Stimulated activated CD8-positive, alpha-beta memory T cell treated with anti-CD3 and anti-CD28 coated beads, Interleukin-4, amount 100 ng/mL, for 4 hours (primary cell): ENCODE results near the gene C1QC.
"Not testable (repeated sequence)": the region's sequence is repeated elsewhere in the genome, so short reads cannot be mapped to it uniquely, and the experiment has no call there.

Experiments
- DNase-seq, 2 donors: peaks; one replicate each; pipeline ENCODE4 v3.0.0-alpha.2; 2020; ENCODE audit warnings: low read depth in 2 of 2, low spot score in 1 of 2

Gene C1QC

DNA sequence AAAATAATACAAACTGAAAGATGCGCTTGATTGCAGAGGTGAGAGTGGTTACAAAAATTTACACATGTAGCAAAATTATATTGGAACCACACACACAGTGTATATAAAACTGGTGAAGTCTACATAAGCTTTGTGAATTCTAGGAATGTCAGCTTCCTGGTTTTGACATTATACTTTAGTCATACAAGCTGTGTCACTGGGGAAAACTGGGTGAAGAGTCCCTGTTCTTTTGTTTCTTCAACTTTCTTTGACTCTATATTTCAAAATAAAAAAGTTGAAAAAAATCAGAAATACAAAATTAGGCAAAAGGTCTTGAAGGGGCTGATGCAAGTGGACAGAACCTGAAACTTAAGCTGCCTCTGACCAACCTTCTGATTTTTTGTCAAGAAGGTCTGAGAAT lies 3.0 kb downstream of the C1QC start:
- DNase-seq: no peak

DNA sequence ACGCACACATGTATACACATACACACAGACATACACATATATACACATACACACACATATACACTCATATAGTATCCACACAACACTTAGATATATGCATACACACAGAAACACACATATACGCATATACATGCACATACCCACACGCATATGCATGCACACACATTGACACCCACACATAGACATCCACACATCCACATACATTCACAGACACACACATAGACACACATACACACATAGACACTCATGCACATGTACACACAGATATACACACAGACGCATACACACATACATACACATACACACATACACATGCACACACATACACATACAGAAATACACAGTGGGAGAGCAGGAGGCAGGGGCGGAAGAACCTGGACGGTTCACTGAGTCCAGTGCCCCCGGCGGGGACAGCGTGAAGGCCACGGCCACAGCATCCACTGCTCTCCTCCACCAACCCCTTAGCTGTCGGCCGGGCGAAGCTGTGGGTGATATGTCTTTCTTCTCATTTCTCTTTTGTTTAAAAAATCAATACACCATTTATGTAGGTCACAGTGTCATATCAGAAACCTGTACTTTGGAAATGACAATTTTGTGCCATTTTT lies 6.8 kb downstream of the C1QC start:
- no peak for DNase-seq

DNA sequence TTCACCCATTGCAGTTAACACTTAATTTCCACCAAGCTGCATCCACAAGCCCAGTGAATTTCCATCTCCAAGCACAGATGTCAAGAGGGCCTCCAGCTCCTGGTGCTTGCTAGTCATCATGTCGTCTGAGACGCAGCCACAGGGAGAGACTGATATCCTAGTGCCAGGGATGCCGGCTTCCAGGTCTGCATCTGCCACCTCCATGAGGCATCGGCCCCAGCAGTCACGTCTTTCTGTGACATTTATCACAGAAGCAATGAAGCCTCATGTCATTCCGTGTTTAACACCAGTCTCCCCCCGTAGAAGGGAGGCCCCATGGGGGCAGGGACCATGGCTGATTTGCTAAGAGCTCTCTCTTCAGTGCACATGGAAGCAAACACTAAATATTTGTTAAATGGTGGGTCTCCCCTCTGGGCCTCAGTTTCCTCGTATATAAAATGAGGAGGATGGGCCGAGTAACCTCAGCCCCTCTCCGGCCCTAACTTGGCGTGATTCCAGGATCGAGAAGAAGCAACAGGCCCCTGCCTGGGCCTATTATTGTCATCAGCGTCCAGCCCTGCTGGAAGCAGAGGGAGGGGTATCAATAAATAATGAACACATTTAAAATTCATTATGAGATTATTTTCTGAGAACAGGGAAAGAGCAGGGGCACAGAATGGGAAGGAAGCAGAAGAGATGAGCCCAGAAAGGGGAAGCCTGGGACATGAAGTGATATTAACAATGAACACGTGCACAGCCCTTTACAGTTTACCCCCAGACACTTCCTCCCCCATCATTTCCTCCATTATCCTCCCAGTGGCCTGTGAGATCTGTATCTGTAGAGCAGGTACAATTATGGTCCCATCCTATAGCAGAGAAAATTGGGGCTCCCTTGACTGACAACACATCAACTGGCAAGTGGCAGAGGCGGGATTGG lies 8.8 kb downstream of the C1QC start:
- no peak for DNase-seq

DNA sequence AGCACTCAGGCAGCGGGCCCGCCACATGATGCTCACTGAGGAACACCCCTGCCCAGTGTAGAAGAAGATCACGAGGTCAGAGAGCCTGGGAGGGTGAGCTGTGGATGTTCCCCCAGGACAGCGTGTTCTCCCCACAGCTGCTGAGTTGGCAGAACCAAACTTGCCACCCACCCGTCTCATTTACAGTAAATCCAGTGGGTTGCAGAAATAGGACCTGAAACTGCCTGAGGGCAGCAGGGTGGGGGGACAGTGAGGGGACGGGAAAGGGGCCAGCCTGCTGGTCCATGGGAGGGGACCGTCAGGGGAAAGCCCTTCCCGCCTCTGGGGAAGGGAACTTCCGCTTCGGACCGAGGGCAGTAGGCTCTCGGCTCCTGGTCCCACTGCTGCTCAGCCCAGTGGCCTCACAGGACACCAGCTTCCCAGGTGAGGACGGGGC lies 9.5 kb downstream of the C1QC start, which contains the start of gene C1QB:
TSS of gene C1QB (plus strand) at position 356 of the 436 bp plus-strand sequence. CDS start 6,227 bp downstream, outside the sequence.
- no peak for DNase-seq

DNA sequence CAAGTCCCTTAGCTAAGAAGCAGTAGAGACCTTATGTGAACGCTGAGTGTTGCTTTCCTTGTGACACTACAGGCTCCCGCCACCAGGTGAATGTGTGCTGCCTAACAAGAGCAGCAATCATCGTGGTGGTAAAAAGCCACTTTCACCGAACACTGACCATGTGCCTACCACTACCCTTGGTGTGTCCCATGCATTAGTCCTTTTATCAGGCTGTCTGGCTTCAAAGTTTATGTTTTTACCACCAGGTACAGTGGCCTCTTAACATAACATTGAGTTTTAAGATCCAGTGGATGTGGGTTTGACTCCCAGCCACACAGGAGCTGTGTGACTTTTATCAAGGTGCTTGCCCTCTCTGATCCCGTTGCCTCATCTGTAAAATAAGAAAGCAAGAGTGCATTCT lies 11.3 kb downstream of the C1QC start:
- DNase-seq: no peak

DNA sequence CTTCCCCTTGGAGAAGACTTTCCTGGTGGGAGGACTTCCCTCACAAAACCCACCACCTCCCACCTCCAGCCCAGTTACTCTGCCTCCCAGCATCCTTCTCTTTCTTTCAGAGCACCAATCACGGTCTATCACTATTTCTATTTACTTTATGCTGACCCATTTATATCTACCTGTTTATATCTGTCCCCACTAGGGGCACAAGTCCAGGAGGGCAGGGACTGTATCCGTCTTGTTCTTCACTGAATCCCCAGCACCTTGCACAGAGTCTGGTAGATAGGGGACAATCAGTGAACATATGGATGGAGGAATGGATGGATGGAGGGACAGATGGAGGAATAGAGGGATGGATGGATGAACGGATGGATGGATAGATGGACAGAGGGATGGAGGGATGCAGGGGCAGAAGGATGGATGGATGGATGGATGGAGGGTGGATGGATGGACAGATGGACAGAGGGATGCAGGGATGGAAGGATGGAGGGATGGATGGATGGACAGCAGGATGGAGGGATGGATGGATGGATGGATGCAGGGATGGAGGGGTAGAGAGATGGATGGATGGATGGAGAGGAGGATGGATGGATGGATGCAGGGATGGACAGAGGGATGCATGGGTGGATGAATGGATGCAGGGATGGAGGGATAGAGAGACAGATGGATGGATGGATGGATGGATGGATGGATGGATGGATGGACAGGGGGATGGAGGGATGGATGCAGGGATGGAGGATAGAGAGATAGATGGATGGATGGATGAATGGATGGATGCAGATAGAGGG lies 15.1 kb downstream of the C1QC start:
- DNase-seq: no peak

DNA sequence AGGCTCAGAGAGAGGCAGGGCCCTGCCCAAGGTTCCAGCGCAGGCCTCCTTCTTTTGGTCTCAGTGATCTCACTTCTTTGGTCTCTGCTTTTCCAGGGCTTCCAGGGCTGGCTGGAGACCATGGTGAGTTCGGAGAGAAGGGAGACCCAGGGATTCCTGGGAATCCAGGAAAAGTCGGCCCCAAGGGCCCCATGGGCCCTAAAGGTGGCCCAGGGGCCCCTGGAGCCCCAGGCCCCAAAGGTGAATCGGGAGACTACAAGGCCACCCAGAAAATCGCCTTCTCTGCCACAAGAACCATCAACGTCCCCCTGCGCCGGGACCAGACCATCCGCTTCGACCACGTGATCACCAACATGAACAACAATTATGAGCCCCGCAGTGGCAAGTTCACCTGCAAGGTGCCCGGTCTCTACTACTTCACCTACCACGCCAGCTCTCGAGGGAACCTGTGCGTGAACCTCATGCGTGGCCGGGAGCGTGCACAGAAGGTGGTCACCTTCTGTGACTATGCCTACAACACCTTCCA lies 17.3 kb downstream of the C1QC start:
- no peak for DNase-seq

DNA sequence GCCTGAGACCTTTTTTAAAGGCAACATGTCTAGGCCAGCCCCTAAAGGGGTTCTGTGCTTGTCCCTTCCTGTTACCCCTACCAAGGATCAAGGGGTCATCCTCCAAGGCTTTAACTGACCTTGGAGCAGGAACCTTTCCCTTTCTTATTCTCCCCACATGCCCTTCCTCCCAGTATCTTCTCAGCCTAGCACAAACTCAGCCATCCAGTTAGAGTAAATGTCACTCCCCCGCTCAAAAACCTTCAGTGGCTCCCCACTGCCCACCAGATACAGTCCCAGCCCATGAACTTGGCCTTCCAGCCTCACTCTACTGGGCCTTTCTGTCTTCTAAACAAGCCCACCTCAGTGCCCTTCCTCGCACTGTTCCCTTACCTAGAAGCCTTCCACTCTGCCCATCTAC lies 18.4 kb downstream of the C1QC start:
- DNase-seq: no peak

DNA sequence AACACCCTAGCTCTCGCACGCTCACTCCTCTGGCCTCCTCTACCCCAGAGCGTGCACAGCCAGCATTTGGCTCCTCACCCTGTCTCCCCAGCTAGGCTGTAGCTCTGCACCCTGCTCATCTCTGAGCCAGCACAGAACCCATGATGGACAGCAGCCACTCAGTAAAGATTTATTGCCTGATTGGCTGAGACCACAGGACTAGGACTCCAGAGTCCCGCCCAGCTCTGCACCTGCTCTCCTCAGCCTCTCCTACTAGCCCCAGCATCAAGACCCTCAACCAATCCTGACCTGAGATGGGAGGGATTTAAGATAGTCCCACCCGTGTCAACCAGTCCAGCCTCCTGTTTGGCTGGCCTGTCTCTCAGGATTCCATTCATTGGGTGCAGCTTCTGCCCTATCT lies 18.9 kb downstream of the C1QC start:
- no peak for DNase-seq

DNA sequence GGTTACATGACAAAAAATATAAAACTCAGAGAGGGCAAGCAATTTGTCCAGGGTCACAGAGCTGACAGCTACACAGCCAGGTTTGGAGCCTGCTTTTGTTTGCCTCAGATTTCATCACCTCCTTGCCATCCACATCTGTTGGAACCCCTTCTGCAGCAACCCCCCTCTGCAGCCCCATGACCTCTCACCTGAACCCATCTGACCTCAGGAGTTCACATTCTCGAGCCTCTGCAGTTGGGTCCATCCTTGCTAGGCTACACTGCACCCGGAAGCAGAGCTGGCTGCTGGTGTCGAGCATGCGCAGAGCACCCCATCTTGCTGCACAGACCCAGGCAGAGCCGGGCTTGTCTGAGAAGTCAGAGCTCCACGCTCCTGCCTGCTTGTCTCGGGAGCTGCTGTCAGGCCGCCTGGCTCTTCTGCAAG lies 19.6 kb downstream of the C1QC start:
- DNase-seq: no peak

DNA sequence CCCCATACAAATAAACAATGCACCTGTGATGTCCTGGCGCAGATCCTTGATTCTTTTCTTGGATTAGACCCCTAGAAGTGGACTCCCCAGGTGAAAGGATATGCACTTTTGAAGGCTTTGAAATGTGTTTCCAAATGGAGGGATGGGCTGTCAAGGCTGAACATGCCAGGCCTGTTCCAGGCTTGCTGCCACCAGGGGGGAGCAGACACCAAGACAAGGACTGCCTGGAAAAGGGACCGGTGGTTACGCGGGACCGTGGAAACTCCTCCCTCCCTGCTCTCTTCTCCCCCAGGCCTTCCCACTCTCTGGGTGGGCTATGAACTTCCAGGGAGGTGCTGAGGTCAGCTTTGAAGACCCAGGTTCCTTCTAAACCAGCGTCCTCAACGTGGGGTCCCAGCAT lies 22.3 kb downstream of the C1QC start:
- DNase-seq: no peak

DNA sequence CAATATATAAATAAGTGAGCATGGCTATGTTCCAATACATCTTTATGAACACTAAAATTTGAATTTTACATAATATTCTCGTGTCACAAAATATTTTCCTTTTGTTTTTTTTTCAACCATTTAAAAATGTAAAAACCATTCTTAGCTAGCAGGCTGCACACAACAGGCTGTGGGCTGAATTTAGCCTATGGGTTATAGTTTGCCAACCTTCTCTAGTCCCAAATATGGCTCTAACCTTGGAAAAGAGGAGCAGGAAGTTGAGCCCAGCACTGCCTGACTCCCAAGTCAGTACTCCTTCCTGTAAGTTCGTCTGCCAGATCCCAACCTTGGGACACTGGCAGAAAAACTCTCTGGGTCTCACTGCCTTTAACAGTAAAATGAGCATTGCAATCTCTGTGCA lies 23.0 kb downstream of the C1QC start:
- no peak for DNase-seq

DNA sequence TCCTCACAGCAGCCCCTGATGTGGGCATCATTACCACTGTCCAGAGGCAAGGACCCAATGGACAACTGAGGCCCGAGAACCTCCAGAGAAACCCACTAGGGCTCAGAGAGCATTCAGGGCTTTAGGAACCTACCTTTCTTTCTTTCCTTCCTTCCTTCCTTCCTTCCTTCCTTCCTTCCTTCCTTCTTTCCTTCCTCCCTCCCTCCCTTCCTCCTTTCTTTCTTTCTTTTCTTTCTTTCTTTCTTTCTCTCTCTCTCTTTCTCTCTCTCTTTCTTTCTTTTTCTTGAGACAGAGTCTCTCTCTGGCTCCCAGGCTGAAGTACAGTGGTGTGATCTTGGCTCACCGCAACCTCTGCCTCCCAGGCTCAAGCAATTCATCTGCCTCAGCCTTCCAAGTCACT lies 25.4 kb downstream of the C1QC start:
- DNase-seq: not testable (repeated sequence)

DNA sequence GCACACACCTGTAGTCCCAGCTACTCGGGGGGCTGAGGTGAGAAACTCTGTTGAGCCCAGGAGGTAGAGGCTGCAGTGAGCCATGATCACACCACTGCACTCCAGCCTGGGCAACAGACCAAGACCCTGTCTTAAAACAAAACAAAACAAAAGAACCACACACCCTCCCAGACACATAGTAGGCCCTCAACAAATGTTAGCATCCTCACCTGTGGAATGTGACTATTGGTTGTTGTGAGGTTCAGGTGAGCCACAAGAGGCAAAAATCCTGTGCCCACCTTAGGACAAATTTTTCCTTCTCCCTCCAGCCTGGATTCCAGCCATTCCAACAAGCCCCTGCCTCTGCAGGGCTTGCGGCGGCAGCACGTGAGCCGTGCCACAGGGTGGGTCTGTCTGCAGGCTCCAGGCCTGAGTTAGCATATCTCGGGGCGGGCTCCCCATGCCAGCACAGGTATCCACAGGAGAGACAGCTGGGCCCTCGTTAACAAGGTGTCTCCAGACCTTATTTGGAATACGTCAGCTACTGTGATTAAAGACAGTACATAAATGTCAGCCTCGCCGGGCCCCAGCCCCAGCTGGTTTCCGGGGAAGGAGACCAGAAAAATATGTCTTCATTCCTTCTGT lies 27.0 kb downstream of the C1QC start:
- no peak for DNase-seq

DNA sequence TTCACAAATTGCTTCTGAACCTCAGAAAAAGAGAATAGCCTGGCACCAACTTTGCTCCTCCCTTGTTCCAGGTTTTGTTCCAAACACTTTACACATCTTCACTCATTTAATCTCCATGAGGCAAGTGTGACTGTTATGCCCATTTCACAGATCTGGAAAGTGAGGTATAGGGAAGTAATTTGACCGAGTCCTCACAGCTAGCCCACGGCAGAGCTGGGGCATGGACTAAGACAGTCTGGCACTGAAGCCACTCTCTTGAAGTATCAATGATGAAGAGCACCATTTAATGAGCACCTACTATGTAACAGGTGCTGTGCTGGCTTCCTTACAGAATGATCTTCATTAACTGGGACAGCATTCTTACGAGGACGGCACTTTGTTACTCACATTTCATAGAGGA lies 28.6 kb downstream of the C1QC start:
- no peak for DNase-seq

DNA sequence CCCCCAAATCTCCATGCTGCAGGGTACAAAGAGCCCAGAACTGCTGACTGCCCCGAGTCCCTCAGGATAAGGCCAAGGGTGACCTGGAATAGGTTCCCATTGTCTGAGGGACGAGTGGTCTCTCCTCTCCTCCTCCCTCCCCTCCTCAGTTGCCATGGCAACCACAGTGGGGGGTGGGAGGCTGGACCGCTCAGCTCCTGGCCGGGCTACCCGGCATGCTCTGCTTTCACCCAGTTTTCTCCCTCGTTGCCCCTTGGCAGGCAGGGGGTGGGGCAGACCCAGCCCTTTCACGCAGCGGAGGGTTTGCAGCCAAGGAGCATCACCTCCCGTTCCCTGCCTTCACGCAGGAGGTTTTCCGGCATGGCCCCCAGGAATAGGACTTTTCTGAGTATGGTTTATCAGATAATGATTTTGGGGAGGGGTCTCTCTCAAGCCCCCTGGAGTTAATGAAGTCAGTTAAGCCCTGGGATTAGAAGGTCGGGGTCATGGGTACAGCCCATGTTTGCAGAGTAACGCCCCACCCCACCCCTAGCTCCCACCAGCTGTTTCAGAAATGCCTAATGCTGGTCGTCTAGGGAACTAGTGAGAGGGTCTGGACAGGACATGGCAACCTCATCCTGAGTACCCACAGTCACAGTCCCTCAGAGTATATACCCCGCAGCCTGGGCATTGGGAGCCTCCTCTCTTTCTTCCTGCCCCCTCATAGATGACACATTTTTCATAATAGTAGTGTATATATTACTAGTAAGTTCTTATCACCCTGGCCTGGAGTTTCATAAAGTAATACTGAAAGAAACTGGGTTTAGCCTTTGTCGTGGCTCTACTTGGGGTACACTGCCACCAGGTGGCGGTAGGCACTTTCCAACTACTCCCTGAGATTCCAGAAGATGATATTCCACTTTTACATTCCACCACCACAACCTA lies 30.3 kb downstream of the C1QC start:
- DNase-seq: no peak

DNA sequence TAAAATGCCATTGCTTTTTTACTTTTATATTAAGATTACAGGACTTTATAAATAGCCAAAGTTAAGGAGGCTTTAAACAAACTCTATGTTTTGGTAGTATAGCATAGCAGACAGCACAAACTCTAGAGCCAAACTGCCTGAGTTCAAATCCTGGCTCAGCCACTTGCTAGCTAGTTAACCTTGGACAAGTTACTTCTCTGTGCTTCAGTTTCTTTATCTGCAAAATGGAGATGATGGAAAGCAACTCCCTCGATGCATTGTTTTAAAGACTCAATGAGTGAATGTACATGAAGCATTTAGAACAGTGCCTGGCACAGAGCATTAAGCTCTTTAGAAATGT lies 30.9 kb downstream of the C1QC start:
- DNase-seq: no peak

DNA sequence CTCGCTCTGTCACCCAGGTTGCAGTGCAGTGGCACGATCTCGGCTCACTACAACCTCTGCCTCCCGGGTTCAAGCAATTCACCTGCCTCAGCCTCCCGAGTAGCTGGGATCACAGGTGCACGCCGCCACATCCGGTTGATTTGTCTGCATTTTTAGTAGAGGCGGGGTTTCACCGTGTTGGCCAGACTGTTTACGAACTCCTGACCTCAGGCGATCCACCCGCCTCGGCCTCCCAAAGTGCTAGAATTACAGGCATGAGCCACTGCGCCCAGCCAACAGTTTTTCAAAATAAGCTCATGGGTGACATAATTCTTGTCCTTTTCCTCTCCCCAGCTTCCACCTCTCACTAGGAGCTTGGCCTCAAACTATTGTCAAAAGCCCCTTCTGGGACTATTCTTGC lies 32.7 kb downstream of the C1QC start:
- DNase-seq: not testable (repeated sequence)

DNA sequence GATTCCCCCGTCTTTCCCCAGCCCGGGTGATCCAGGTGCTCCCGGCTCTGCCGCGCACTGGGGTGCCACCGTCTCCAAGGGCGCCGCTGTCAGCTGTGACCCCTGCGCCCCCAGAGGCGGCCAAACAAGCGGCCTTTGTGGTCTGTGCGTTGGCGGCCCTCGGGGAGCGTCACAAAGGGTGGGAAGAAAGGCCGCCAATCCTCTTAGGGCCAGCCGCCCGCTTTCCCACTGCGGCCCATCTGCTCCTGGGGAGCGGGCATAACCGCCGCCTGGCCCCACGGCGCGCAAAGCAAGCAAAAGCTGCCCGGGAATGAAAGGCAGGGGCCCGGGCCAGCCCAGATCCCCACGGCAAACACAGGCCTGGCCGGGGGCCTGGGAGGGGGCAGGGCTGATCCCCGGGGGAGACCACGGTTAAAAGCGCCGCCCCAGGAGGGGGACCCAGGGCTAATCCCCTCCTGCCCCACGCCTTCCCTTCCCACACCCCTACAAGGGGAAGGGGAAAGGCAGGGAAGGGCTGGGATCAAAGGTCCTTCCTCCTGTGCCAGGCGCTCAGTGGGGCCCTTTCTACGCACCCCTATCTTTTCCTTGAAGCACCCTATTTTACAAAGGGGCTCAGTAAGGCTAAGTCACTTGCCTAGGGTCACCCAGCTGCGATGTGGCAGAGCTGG lies 33.6 kb downstream of the C1QC start:
- no peak for DNase-seq
